ENCODE data around the gene DNAH17.

DNAH17 gene

DNA sequence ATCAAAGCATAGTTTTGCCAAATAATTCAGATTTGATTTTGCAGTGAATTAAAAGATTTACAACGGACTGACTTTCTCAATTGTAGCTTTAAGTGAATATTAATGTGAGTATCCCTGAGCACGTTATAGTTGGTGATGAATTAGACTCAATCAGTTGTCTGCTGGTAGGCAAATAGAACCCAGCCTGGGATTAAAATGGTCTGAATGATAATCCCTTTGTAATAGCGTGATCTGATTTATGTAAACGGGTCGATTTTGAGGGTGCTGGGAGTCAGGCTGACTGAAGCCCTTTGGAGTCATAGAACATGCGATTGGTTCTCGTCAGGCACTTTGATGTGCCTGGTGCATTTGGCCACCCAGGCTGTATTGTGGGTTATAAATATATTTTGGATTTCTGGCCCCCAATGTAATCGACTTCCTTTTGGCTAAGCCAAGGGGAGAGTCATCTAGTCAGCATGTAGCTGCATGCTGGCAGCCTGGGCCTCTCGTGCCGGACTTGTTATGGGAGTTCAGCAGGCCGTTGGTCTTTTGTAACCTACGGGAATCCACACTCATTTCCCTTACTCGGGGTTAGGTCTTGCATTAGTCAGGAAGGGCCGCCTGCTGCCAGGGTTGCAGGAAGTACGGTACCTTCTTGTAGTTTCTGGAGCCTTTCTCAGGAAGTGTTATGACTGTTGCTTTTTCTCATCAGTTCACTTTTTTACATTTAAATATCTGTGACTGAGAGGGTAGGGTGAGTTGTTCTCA lies 193.3 kb downstream of the DNAH17 start:
- DNase-seq, result no peak

DNA sequence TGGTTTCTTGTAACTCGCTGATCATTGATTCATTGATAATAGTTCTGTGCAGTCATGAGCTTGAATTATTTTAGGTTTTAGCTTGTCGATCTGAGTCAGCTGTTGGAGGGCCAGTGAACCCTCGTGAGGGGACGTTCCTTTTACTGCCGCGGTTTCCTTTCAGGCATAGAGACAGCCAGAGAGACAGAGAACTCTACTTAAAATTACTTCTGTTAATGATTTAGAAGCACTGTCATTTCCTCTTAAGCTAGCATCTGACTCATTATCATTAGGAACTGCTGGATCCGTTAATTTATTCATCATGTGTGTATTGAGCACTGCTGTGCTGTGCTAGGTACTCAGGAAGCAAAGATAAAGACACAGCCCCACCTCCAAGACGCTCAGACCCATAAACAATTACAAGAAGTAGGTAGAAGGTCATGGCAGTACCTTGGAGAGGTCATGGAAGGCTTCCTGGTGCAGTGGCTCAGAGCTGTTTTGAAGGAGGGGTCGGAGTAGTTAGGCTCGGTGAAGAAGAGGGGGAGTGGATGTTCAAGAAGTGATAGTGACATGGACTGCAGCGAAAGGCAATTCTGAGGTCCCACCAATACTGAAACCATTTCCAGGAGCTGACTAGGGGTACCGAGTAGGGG lies 195.5 kb downstream of the DNAH17 start:
- no peak for DNase-seq

DNA sequence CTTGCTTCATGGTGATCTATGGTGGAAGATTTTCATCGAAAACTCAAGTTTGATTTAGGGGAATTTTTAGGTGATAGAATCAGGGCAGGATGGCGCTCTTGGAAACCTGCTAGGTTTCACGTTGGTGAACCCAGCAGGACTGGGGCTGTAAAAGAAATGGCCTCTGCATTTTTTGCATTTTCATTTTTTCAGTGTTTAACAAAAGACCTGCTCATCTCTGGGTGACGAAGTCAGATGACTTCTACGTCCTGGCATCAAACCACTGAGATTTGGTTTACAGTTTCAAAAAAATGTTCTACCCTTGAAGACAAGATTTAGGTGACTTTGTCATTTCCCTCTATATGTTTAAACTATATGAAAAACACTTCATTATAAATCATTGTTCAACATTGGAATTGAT lies 196.8 kb downstream of the DNAH17 start:
- DNase-seq, result no peak

DNA sequence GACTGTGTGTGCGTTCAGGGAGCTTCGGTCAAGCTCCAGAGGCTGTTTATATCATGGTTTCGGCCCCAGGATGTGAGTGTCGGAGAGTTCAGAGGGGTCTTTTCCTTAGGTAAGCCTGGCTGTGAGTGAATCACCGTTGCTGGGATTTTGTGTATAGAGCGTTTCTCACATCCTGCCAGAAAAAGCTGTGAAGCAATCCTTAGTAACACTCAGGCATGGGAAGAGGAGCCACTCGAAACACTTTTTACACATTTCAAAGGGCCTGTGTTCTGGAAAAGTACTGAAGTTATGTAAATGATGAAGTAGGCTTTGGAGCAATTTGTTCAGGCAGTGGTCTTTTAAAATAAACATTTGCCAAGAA lies 198.1 kb downstream of the DNAH17 start:
- DNase-seq, result no peak

DNA sequence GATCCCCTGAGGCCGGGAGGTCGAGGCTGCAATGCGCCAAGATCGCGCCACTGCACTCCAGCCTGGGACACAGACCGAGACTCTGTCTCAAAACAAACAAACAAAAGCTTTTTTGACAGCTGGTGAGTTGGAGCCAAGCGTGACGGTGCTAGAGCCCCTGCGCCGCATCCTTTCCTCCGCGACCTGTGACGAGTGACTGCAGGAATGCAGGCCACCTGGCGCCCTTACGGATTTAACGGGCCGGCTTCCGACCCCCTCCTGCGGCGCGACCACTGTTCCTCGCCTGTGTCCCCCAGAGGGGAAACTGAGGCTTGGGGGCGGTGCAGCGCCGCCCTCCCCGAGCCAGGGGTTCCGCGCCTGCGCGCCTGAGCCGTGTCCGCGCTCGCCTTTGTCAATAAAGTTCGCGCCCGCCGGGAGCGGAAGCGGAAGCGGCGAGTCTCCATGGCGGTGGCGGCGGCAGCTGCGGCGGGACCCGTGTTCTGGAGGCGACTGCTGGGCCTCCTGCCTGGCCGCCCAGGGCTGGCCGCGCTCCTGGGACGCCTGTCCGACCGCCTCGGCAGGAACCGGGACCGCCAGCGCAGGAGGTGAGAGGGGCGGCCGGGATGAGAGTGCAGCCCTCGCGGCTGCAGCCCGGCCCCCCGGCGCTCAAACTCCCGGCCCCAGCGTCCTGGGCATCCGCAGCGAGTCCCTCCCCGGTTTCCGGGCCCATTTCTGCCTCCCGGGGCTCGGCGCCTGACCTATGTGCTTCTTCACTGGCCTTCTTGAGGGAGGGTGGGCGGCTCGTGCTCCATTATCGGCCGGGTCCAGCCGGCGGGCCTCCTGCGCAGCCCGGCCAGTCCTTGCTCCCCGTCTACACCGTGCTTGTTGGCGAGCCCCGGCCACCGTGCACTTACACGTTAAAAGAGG lies 198.7 kb downstream of the DNAH17 start, which contains the start of gene PGS1:
Gene PGS1, plus strand, starts transcription at position 425 of the 906 bp plus-strand sequence. Its CDS starts 17 bp downstream, at position 442.
- no peak for DNase-seq

DNA sequence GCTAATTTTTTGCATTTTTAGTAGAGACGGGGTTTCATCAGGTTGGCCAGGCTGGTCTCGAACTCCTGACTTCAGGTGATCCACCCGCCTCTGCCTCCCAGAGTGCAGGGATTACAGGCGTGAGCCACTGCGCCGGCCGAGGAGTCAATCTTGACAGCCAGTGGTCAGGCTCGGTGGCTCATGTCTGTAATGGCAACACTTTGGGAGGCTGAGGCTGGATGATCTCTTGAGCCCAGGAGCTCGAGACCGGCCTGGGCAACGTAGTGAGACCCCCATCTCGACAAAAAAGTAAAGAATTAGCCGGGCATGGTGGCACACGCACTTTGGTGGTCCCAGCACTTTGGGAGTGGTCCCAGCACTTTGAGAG lies 199.4 kb downstream of the DNAH17 start:
- DNase-seq, result no peak

DNA sequence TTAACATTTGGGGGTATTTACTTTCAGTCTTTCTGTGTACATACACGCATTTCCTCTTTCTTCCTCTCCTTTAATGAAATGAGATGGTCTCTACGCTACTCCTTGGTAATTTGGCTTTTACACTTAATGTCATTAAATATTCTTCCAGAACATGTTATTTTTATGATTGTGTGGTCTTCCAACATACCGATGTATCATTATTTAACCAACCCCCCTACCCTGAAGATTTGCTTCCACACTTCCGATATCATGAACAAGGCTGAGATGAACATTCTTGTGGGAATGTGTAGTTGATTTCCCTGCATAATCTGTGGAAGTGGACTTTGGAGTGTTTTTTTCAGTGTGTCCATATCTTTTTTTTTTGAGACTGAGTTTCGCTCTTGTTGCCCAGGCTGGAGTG lies 201.0 kb downstream of the DNAH17 start:
- DNase-seq, result no peak

DNA sequence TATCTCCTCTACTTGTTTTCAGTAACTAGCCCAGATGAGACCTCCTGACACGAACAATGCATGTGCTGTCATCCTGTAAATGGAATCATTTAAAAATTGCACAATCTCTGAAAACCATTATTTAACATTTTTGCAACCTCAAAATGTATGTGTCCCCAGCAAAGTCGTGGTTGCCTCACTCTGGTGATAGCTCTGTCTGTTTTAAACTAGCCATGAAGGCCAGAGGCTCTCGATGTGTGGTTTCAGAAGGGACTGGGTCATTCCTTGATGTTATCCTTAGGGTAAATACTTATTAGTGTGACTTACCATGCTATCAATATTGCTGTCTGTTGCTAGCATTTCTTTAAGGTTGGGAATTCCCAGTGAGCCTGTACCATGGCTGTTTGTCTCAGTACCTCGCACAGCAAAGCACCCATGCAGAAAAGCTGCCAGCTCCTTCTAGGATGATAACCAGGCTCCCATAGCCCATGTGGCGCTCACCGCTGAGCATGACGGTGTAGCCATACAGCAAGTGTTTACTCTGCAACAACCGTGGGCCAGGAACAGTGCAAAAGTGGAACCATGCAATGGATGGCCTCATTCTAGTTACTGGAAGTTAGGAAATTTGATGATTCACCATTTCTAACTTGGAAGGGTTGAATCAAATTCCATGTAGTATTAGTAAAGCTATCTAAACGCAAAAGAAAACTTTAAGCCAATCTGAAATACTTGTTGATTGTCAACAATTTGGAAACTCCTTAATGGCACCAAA lies 201.6 kb downstream of the DNAH17 start:
- no peak for DNase-seq

DNA sequence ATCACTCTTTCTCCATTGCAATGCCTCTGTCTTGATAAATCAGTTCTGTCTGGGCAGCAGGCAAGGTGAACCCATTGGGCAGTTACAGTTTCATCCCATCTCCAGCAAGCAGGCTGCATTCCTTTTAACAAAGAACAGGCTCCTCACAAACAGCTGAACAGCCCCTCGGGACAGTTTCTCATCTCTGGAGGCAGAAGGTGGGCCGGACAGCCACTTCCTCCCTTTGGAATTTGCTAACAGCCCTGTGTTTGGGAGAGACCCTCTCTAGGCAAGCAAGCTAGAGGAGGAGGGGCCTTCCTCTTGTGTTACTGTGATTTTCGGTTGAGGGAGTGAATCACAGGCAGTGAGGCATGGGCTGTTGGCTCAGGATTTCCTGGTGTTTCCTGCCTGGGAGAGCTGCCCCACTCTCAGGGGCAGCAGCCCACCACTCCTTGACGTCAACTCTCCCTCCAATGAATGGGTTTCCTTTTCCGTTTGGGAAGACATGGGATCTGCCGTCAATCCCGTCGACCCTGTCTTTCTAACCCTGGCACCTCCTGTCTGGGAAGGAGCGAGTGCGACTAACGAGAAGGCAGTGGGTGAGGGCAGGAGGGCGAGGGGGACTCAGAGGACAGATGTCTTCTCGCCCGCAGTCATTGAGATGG lies 202.4 kb downstream of the DNAH17 start:
- no peak for DNase-seq

DNA sequence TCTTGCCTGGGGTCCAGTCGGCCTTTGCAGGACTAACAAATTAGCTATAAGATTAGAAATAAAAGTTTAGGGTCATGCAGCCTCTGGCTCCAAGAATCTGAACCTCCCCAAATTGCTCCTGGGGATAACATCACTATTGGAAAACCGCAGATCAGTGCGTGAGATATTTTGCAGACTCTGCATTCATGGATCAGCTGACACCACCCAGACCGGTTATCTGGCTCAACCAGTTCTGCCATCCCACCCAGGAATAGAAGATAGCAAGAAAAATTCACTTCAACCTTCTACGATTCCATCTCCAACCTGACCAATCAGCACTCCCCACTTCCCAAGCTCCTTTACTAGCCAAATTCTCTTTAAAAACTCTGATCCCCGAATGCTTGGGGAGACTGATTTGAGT lies 203.0 kb downstream of the DNAH17 start:
- DNase-seq, result no peak
